ENCODE results near the gene NTM. TPM values are rescaled to one million over a fixed set of nuclear protein-coding genes. Genes with fewer than 3 reads are reported as not detected.
"Not testable (repeated sequence)": the region's sequence is repeated elsewhere in the genome, so short reads cannot be mapped to it uniquely, and the experiment has no call there.

Gene NTM
- total RNA-seq, 1 experiment from 2014 or later = 16.4 TPM

GRCh38 chr11:131911388-131912032, 541.1 kb downstream of the NTM start:
- Mint-ChIP-seq H3K27me3 (ENCODE audit: low read depth) (peaks cover 15% of the 10 kb centered on the region), H3K4me1 (peaks cover 46% of the 10 kb centered on the region), H3K4me3 (peak overlapping the region; percentile 88)
- peak; percentile 85 for ATAC-seq
- H3K36me3 Mint-ChIP-seq, H3K9me3 Mint-ChIP-seq, H3K27ac Mint-ChIP-seq: not testable (repeated sequence)
- ChIA-PET POLR2A (interaction anchor here (1.1 kb wide), 1 partner anchor 42 kb away, joined by 5 read pairs; no protein-coding TSS in a partner anchor), CTCF (interaction anchor here (0.6 to 7.1 kb wide), 23 partner anchors 11 to 1153 kb away, joined by 3 to 142 read pairs (median 5); no protein-coding TSS in a partner anchor)
- TF ChIP-seq ZBTB21 (CRISPR knock-in tag; IDR thresholded peaks at IDR 0.05; ENCODE audit: borderline replicate concordance) = 0 out of 2 replicates have a peak, but pooled peaks have one; percentile 43
- TF ChIP-seq CTCF (IDR thresholded peaks at IDR 0.05) = peak; percentile 75
- 0 out of 2 replicates have a peak, but pooled peaks have one; percentile 35 for TF ChIP-seq MAX (CRISPR knock-in tag; IDR thresholded peaks at IDR 0.05)
- DNase-seq (ENCODE audit: low spot score) = peak; percentile 69

GRCh38 chr11:131912134-131912533, 541.7 kb downstream of the NTM start:
- H3K9me3 Mint-ChIP-seq = no peaks in the 10 kb centered on the region
- H3K27ac Mint-ChIP-seq = no peak overlapping the region

GRCh38 chr11:131913267-131913666, 542.9 kb downstream of the NTM start:
- no peak for ATAC-seq
- DNase-seq (ENCODE audit: low spot score) = no peak
- H3K36me3 Mint-ChIP-seq = no peaks in the 10 kb centered on the region
- POLR2A ChIA-PET = no interaction called here
- no peaks in the 10 kb centered on the region for H3K9me3 Mint-ChIP-seq
- peaks cover 48% of the 10 kb centered on the region for H3K4me1 Mint-ChIP-seq
- CTCF ChIA-PET = interaction anchor here (0.6 to 7.1 kb wide), 6 partner anchors 14 to 219 kb away, joined by 3 to 142 read pairs (median 4); no protein-coding TSS in a partner anchor
- peaks cover 21% of the 10 kb centered on the region for H3K27me3 Mint-ChIP-seq (ENCODE audit: low read depth)
- no peak overlapping the region for H3K4me3 Mint-ChIP-seq
- H3K27ac Mint-ChIP-seq = no peak overlapping the region; the same call in 1 of the 2 replicates
- TF ChIP-seq ETV6 (CRISPR knock-in tag; IDR thresholded peaks at IDR 0.05) = no peak
- TF ChIP-seq ERG (CRISPR knock-in tag; IDR thresholded peaks at IDR 0.05) = no peak
- TF ChIP-seq ZNF232 (CRISPR knock-in tag; IDR thresholded peaks at IDR 0.05) = no peak
- TF ChIP-seq NR3C1 (CRISPR knock-in tag; conservative IDR thresholded peaks at IDR 0.05; ENCODE audit: low read depth) = no peak
- TF ChIP-seq ELF4 (CRISPR knock-in tag; IDR thresholded peaks at IDR 0.05; ENCODE audit: low read depth) = no peak
- TF ChIP-seq ZNF396 (CRISPR knock-in tag; IDR thresholded peaks at IDR 0.05; ENCODE audit: borderline replicate concordance) = no peak
- TF ChIP-seq GRHL2 (CRISPR knock-in tag; IDR thresholded peaks at IDR 0.05; ENCODE audit: insufficient replicate concordance, severe bottlenecking) = no peak
- no peak for TF ChIP-seq IRF2 (CRISPR knock-in tag; IDR thresholded peaks at IDR 0.05; ENCODE audit: borderline replicate concordance, low read depth)
- TF ChIP-seq TEAD1 (CRISPR knock-in tag; IDR thresholded peaks at IDR 0.05) = no peak
- no peak for TF ChIP-seq OVOL2 (CRISPR knock-in tag; IDR thresholded peaks at IDR 0.05; ENCODE audit: borderline replicate concordance)
- no peak for TF ChIP-seq ZNF263 (CRISPR knock-in tag; IDR thresholded peaks at IDR 0.05; ENCODE audit: low read depth)
- no peak for TF ChIP-seq E2F4 (CRISPR knock-in tag; IDR thresholded peaks at IDR 0.05; ENCODE audit: borderline replicate concordance, low read depth)
- no peak for TF ChIP-seq SP1 (CRISPR knock-in tag; conservative IDR thresholded peaks at IDR 0.05)

More at GRCh38 chr11:131912134-131912533, 541.7 kb downstream of the NTM start:
- ATAC-seq (no peak), DNase-seq (ENCODE audit: low spot score) (no peak)
- CTCF ChIA-PET = interaction anchor here (0.6 to 7.1 kb wide), 9 partner anchors 15 to 1328 kb away, joined by 3 to 142 read pairs (median 18); no protein-coding TSS in a partner anchor
- no peak overlapping the region for H3K4me3 Mint-ChIP-seq
- peaks cover 45% of the 10 kb centered on the region for H3K4me1 Mint-ChIP-seq
- peaks cover 20% of the 10 kb centered on the region for H3K27me3 Mint-ChIP-seq (ENCODE audit: low read depth)
- no peaks in the 10 kb centered on the region for H3K36me3 Mint-ChIP-seq
- POLR2A ChIA-PET = no interaction called here
- no peak for TF ChIP-seq CTCF (IDR thresholded peaks at IDR 0.05)
- TF ChIP-seq TEAD4 (CRISPR knock-in tag; IDR thresholded peaks at IDR 0.05) = no peak
- no peak for TF ChIP-seq ATF1 (CRISPR knock-in tag; IDR thresholded peaks at IDR 0.05)
